ENCODE results near the gene BST1.
A peak's percentile ranks its signal among the peaks of the same experiment; 100 is the strongest.
"Not testable (repeated sequence)": the region's sequence is repeated elsewhere in the genome, so short reads cannot be mapped to it uniquely, and the experiment has no call there.

The BST1 gene

GRCh38 chr4:15753081-15753480 lies 50.2 kb downstream of the BST1 start:
- DNase-seq, result peak; percentile 48

GRCh38 chr4:15753786-15754185 lies 50.9 kb downstream of the BST1 start:
- DNase-seq, result peak; percentile 88

- peak; percentile 92 for DNase-seq
Measured at GRCh38 chr4:15754323-15754722, 51.5 kb downstream of the BST1 start.

- DNase-seq, result peak; percentile 76
Measured at GRCh38 chr4:15755321-15756155, 52.7 kb downstream of the BST1 start.

GRCh38 chr4:15756361-15756861 lies 53.5 kb downstream of the BST1 start:
- peak; percentile 95 for DNase-seq

GRCh38 chr4:15757054-15757453 lies 54.2 kb downstream of the BST1 start:
- DNase-seq, result no peak

- DNase-seq, result no peak
Measured at GRCh38 chr4:15758294-15758693, 55.4 kb downstream of the BST1 start.

- DNase-seq, result not testable (repeated sequence)
Measured at GRCh38 chr4:15762460-15762859, 59.6 kb downstream of the BST1 start.

- DNase-seq, result no peak
Measured at GRCh38 chr4:15765391-15765790, 62.5 kb downstream of the BST1 start.

- no peak for DNase-seq
Measured at GRCh38 chr4:15765910-15766697, 63.2 kb downstream of the BST1 start.

GRCh38 chr4:15766821-15767220 lies 64.0 kb downstream of the BST1 start:
- no peak for DNase-seq

GRCh38 chr4:15769202-15769601 lies 66.3 kb downstream of the BST1 start:
- no peak for DNase-seq

GRCh38 chr4:15771216-15772058 lies 68.6 kb downstream of the BST1 start:
- no peak for DNase-seq

GRCh38 chr4:15774020-15774420 lies 71.2 kb downstream of the BST1 start:
- DNase-seq, result no peak

GRCh38 chr4:15776871-15777648 lies 74.2 kb downstream of the BST1 start:
- no peak for DNase-seq

- DNase-seq, result no peak
Measured at GRCh38 chr4:15777697-15778288, 74.9 kb downstream of the BST1 start.

GRCh38 chr4:15778289-15779241 lies 75.7 kb downstream of the BST1 start, which contains the start of gene CD38:
CD38 (plus strand) TSS chr4:15778328; CDS start chr4:15778415, 87 bp downstream.
- no peak for DNase-seq

- no peak for DNase-seq
Measured at GRCh38 chr4:15779306-15779705, 76.4 kb downstream of the BST1 start.

GRCh38 chr4:15779809-15780208 lies 76.9 kb downstream of the BST1 start:
- no peak for DNase-seq

GRCh38 chr4:15781427-15782095 lies 78.7 kb downstream of the BST1 start:
- DNase-seq, result no peak
